Skin epidermis (tissue), 12 donors: ENCODE results near the gene ENTPD1.
"Not testable (repeated sequence)": the region's sequence is repeated elsewhere in the genome, so short reads cannot be mapped to it uniquely, and the experiment has no call there.

Experiments used
- H3K27ac ChIP-seq, 21 experiments: fragments of 200-600 bp; sonication (generic) in 11 of 21; one replicate each; pipeline ENCODE4 v1.5.0; 2020; ENCODE audit warnings: mild to moderate bottlenecking in 3 of 21, inconsistent platforms in 2 of 21, moderate library complexity in 2 of 21
- H3K4me3 ChIP-seq, 7 experiments: fragments of 200-600 bp; sonication (generic) in 2 of 7; one replicate each; pipeline ENCODE4 v1.5.0; 2020; ENCODE audit warnings: inconsistent platforms in 2 of 7, mild to moderate bottlenecking in 2 of 7, moderate library complexity in 1 of 7

ENTPD1 gene

DNA sequence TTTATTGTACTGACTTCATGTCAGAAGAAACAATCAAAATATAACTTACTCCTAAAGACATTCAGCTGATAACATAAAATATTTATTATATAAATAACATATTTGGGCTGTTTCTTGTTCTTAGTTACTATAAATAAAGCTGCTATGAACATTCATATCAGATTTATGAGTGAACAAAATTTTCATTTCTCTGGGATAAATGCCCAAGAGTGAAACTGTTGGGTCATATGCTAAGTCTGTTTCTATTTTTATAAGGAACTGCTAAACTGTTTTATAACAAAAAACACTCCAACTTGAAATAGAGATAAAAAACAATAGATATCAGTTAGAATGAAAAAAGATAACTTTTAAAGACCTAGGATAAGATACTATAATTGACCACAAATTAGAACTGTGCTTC, 125.4 kb downstream of the ENTPD1 start:
- Histone ChIP-seq H3K4me3 (no peak overlapping the region), H3K27ac (peak overlapping the region in 2 of 21 experiments; percentile 53 to 55)

GRCh38 chr10:95889830-95890229, 133.9 kb downstream of the ENTPD1 start:
- Histone ChIP-seq H3K4me3 (no peak overlapping the region), H3K27ac (no peak overlapping the region)

DNA sequence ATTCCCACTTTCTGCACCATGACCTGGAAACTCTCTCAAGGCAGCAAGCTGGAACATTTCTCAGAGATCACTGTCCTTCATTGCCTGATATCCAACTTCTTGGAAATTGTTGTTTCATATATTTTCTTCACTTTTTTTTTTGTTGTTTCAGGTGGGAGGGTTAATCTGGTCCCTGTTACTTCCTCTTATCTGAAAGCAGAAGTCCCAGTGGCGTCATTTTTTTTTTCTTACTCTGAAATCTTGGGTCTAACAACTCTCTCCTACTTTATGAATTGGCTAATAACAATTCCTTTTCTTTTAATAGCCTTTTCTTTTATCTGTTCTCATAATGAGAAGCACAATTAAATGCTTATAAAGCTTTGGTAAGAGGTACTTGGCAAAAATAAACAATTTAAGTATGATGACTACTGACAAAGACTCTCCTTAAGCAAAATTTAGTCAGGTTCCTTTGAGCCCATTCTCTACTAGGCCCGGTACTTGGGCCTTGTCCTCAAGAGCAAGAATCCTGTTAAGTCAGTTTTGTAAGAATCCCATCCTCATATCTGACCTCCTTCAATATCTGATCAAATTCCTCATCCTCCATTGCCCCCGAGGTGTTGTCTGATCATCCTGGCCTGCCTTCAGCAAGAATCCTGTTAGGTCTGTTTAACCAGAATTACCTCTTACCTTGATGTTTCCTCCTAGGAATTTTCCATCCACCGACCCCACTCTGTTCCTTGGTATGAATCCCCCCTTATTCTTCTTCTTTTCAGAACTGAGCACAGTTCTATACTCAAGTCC, 140.3 kb downstream of the ENTPD1 start:
- no peak overlapping the region for H3K4me3 ChIP-seq
- H3K27ac ChIP-seq = no peak overlapping the region

DNA sequence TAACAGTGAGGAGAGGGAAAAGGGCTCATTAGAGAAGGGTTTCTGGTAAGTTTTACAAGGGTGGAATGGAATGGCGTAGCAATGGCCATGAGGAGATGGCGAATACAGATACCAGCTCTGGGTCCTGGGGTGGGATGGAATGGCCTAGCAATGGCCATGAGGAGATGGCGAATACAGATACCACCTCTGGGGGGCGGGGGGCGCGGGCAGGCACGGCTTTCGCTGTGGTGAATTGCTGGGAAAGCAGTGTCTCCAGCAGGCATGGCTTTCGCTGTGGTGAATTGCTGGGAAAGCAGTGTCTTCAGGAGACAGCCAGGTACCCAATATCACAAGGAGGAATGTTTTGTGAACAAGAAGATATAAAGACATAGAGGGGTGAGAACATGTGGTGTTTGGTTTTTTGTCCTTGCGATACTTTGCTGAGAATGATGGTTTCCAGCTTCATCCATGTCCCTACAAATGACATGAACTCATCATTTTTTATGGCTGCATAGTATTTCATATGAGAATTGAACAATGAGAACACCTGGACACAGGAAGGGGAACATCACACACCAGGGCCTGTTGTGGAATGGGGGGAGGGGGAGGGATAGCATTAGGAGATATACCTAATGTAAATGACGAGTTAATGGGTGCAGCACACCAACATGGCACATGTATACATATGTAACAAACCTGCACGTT, 150.1 kb downstream of the ENTPD1 start:
- H3K4me3 ChIP-seq, H3K27ac ChIP-seq: not testable (repeated sequence)

- Histone ChIP-seq H3K27ac (peak overlapping the region; percentile 33 to 87 (median 74)), H3K4me3 (peak overlapping the region; percentile 58 to 88 (median 69))
Measured at GRCh38 chr10:95906677-95907455, 150.9 kb downstream of the ENTPD1 start.

- peak within 1 kb of the TSS; percentile 58 to 88 (median 69) for H3K4me3 ChIP-seq
- peak within 1 kb of the TSS; percentile 33 to 87 (median 74) for H3K27ac ChIP-seq
Measured at GRCh38 chr10:95907456-95908253, 151.7 kb downstream of the ENTPD1 start, which contains the start of gene CC2D2B. Gene CC2D2B, plus strand, starts transcription at chr10:95907975. Its CDS starts 3,349 bp downstream, at chr10:95911324.

- no peak overlapping the region for H3K4me3 ChIP-seq
- no peak overlapping the region for H3K27ac ChIP-seq
Measured at GRCh38 chr10:95908450-95908849, 152.5 kb downstream of the ENTPD1 start.

- Histone ChIP-seq H3K4me3 (no peak overlapping the region), H3K27ac (no peak overlapping the region)
Measured at GRCh38 chr10:95909561-95909960, 153.6 kb downstream of the ENTPD1 start.

- not testable (repeated sequence) for H3K27ac ChIP-seq, H3K4me3 ChIP-seq
Measured at GRCh38 chr10:95916039-95916438, 160.1 kb downstream of the ENTPD1 start.
